Heart right ventricle (tissue), 16 donors: ENCODE results near the gene IL17C. TPM values are rescaled to one million over a fixed set of nuclear protein-coding genes. Genes with fewer than 3 reads are reported as not detected.
A peak's percentile ranks its signal among the peaks of the same experiment; 100 is the strongest.

Experiments used
- ATAC-seq, 8 donors: fragments of 200-7000 bp; cut with Tn5 transposase; one replicate each; pipeline ENCODE4 v1.9.1; 2020; ENCODE audit warnings: mild to moderate bottlenecking in 8 of 8, moderate library complexity in 8 of 8, moderate number of reproducible peaks in 1 of 8
- DNase-seq, 2 donors: peaks; one replicate each; pipeline ENCODE4 v3.0.0-alpha.2; 2020
- H3K27ac ChIP-seq, 10 donors: fragments of 200-600 bp; sonication (generic) in 2 of 10; one replicate each; pipeline versions ENCODE4 v1.5.0 to v1.8.0; 2020 to 2022; ENCODE audit warnings: mild to moderate bottlenecking in 3 of 10
- H3K27me3 ChIP-seq, 7 donors: fragments of 200-600 bp; one replicate each; pipeline ENCODE4 v1.8.0; 2021 to 2022; ENCODE audit warnings: mild to moderate bottlenecking in 2 of 7
- H3K36me3 ChIP-seq, 9 donors: fragments of 200-600 bp; sonication (generic) in 1 of 9; one replicate each; pipeline versions ENCODE4 v1.5.0 to v1.8.0; 2020 to 2022; ENCODE audit warnings: mild to moderate bottlenecking in 2 of 9
- H3K4me1 ChIP-seq, 9 donors: fragments of 200-600 bp; sonication (generic) in 1 of 9; one replicate each; pipeline versions ENCODE4 v1.5.0 to v1.8.0; 2020 to 2022; ENCODE audit warnings: mild to moderate bottlenecking in 4 of 9
- H3K4me3 ChIP-seq, 10 donors: fragments of 200-600 bp; sonication (generic) in 2 of 10; one replicate each; pipeline versions ENCODE4 v1.5.0 to v1.8.0; 2020 to 2022; ENCODE audit warnings: mild to moderate bottlenecking in 7 of 10, moderate library complexity in 2 of 10
- H3K9me3 ChIP-seq, 11 donors: fragments of 200-600 bp in 10 of 11; sonication (generic) in 2 of 11; one replicate each; pipeline versions ENCODE4 v1.5.0 to v1.8.0; 2013 to 2022; ENCODE audit warnings: mild to moderate bottlenecking in 2 of 11, control low read depth in 1 of 11, moderate library complexity in 1 of 11
- CTCF ChIP-seq, 9 donors: fragments of 200-600 bp; sonication (generic) in 2 of 9; IDR thresholded peaks; one replicate each; pipeline versions ENCODE4 v1.5.0 to v1.8.0; 2021 to 2022; ENCODE audit warnings: antibody characterized with exemption in 9 of 9, mild to moderate bottlenecking in 5 of 9, moderate library complexity in 1 of 9
- WGBS, 2 donors: extraction: QIAGEN DNeasy Blood & Tissue Kit; methylation state at CpG; one replicate each; pipeline ENCODE4 v1.1.7; 2013; ENCODE audit warnings: inconsistent platforms in 1 of 2; 5-methylcytosine and 5-hydroxymethylcytosine counted together
- intact Hi-C, 10 donors: fragments of 100-400 bp; cut with DNase I; formaldehyde crosslinking; loops; one replicate each; pipeline versions ENCODE4 v1.11.1 to v1.14.2; 2022
- polyA plus RNA-seq, 2 donors: library from polyadenylated mRNA; stranded (reverse); fragments of 200-250 nt; gene quantifications; one replicate each; pipeline ENCODE4 v1.2.3, GENCODE V29; 2013
- total RNA-seq, 10 donors: library from RNA; stranded (reverse); fragmentation: NEBNext Ultra II Directional in 3 of 10; extraction: Animal tissue kit (Norgen Biotek cat#: 25700) in 3 of 10; gene quantifications; one replicate each; pipeline versions ENCODE4 v1.2.1 to v1.2.4, GENCODE V29; 2021 to 2023
- donor health status: Arrhythmogenic right ventricular cardiomyopathy.
- donor health status: ischemic (EF 13 %, LVEDD 7.1; RV severe dilation, severe dysfunction).
- donor health status: healthy with polysubstance abuse.
- donor health status: DM: no; HTN: yes; CAD: no.
- donor health status: DM: no; HTN: no; CAD: no.
- donor health status: ischemic (EF 25% LVEDD 6.9; RV normal size, moderate dysfunction).
- donor health status: ischemic (EF 25% LVEDD 5.7; RV mildly dilated, moderate dysfunction).
- donor health status: healthy.
- donor health status: DM: yes; HTN: yes; CAD: no.
- donor health status: Ischemic cardiomyopathy.
- donor health status: ischemic (EF 35%, LVEDD 5.7; RV mildly dilated, moderate dysfunction).
- donor health status: nonischemic (EF 11% LVEDD 7.7; RV severe dilation, severe dysfunction).
- donor health status: DM: yes; HTN: yes; CAD: no.
- donor health status: PGD.
- donor health status: ischemic (EF 29% LVEDD 5.4; RV normal size, mild dysfunction).
- donor health status: nonischemic (EF 23%, LVEDD 6.1; RV moderate dilation, normal function).

IL17C gene
- total and polyA plus RNA-seq, 12 donors: not detected

DNA sequence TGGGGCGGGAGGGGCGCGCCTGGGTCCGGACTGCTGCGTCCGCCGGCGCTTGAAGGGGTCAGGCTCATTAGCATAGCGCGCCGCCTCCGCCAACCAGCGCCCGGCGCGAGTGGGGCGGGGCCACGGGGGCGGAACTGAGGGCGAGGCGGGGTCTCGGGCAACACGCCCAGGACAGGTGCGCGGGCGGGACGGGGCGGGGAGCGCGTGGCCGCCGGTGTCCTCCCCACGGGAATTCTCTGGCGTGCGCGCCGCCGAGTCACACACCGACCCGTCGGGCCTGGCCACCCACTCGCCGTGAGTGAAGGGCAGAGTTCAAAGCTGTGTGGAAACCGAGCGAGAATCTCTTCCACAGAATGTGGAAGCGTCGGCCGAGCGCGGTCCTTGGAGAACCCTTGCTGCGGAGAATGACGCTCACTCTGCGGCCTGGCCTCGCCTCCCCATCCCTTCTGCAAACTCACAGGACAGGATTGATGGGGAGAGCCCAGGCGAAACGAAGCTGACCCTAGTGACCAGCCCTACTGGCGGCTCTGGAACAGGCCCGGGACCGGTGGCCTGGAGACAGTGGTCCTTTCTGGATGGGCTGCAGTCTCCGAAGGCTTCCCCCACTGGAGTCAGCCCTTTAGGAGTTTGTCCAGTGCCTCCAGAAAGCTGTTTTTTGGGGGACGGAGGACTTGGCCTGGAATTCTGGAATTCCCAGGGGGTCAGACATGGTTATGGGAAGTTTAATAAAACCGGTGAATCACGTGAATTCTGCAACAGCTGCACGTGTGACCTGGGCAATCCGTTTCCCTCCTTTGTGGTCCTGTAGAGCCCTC, 48.3 kb downstream of the IL17C start, which contains the start of gene SNAI3:
Gene SNAI3, minus strand, starts transcription at position 69 of the 815 bp plus-strand sequence. CDS start 101 bp downstream, outside the sequence.
- peak; percentile 81 to 91 (median 90) for ATAC-seq
- intact Hi-C loops: no loop called here

GRCh38 chr16:88687254-88687576, 48.8 kb downstream of the IL17C start:
- ATAC-seq: no peak
- no peaks in the 10 kb centered on the region for H3K9me3 ChIP-seq
- DNase-seq: no peak
- 58 to 64% methylated on average over 10 of the region's 10 CpGs for WGBS, 2 donors
- no peak overlapping the region for H3K4me3 ChIP-seq
- intact Hi-C loops: no loop called here
- no peaks in the 10 kb centered on the region for H3K36me3 ChIP-seq
- peaks cover 0 to 78% (median 47%) of the 10 kb centered on the region in 7 donors for H3K27me3 ChIP-seq
- peaks cover 6 to 51% (median 21%) of the 10 kb centered on the region in 9 donors for H3K4me1 ChIP-seq
- TF ChIP-seq CTCF (IDR thresholded peaks at IDR 0.05): no peak
- no peak overlapping the region for H3K27ac ChIP-seq

More for the DNA sequence above, 48.3 kb downstream of the IL17C start, which contains the start of gene SNAI3:
- WGBS, 2 donors: 6 to 10% methylated on average over 45 to 65 of the region's 65 CpGs
- no peaks in the 10 kb centered on the region for H3K36me3 ChIP-seq
- peaks cover 0 to 79% (median 47%) of the 10 kb centered on the region in 7 donors for H3K27me3 ChIP-seq
- peak; percentile 75 to 84 for DNase-seq
- TF ChIP-seq CTCF (IDR thresholded peaks at IDR 0.05): no peak
- H3K4me3 ChIP-seq: peak within 1 kb of the TSS; percentile 40 to 86 (median 60)
- H3K4me1 ChIP-seq: peaks cover 6 to 51% (median 21%) of the 10 kb centered on the region in 9 donors
- H3K27ac ChIP-seq: peak within 1 kb of the TSS in 4 of 10 donors; percentile 13 to 89 (median 42)
- H3K9me3 ChIP-seq: no peaks in the 10 kb centered on the region

- Histone ChIP-seq H3K27me3 (peaks cover 0 to 76% (median 47%) of the 10 kb centered on the region in 7 donors), H3K27ac (no peak overlapping the region), H3K36me3 (no peaks in the 10 kb centered on the region), H3K4me3 (no peak overlapping the region), H3K4me1 (peaks cover 6 to 51% (median 21%) of the 10 kb centered on the region in 9 donors), H3K9me3 (no peaks in the 10 kb centered on the region)
- DNase-seq (no peak), ATAC-seq (no peak)
- TF ChIP-seq CTCF (IDR thresholded peaks at IDR 0.05): no peak
- 71 to 79% methylated on average over 3 of the region's 3 CpGs for WGBS, 2 donors
- intact Hi-C loops: no loop called here
Observed at GRCh38 chr16:88687676-88688012, 49.3 kb downstream of the IL17C start.

- DNase-seq (peak in 1 of 2 donors; percentile 28), ATAC-seq (peak in 1 of 8 donors; percentile 42)
- peaks cover 6 to 54% (median 21%) of the 10 kb centered on the region in 9 donors for H3K4me1 ChIP-seq
- no peaks in the 10 kb centered on the region for H3K9me3 ChIP-seq
- intact Hi-C loops: no loop called here
- H3K27me3 ChIP-seq: peaks cover 0 to 76% (median 47%) of the 10 kb centered on the region in 7 donors
- no peak overlapping the region for H3K27ac ChIP-seq
- 26% methylated on average over 28 of the region's 28 CpGs for WGBS, 2 donors
- no peaks in the 10 kb centered on the region for H3K36me3 ChIP-seq
- TF ChIP-seq CTCF (IDR thresholded peaks at IDR 0.05): no peak
- H3K4me3 ChIP-seq: no peak overlapping the region
Observed at GRCh38 chr16:88688013-88688778, 49.8 kb downstream of the IL17C start.
